ENCODE results near the gene TTC38.

GRCh38 chr22:46308283-46308988, 40.6 kb downstream of the TTC38 start:
- TF ChIP-seq CTCF (IDR thresholded peaks at IDR 0.05) (no peak), POLR2A (IDR thresholded peaks at IDR 0.05) (no peak)
